ENCODE results near the gene TNFRSF21.
"Not testable (repeated sequence)": the region's sequence is repeated elsewhere in the genome, so short reads cannot be mapped to it uniquely, and the experiment has no call there.

Gene TNFRSF21

GRCh38 chr6:47319867-47320266 lies 10.2 kb upstream of the TNFRSF21 start:
- no peaks in the 10 kb centered on the region for H3K36me3 ChIP-seq
- H3K9me3 ChIP-seq: no peaks in the 10 kb centered on the region
- H3K4me3 ChIP-seq: no peak overlapping the region
- TF ChIP-seq CTCF (IDR thresholded peaks at IDR 0.05): no peak
- intact Hi-C loops (cut with DNase I; ENCODE audit: low total_unique reads): no loop called here
- H3K27me3 ChIP-seq: peaks cover 0 to 20% of the 10 kb centered on the region in 2 donors
- H3K27ac ChIP-seq: no peak overlapping the region
- no peaks in the 10 kb centered on the region for H3K4me1 ChIP-seq
- DNase-seq: no peak

- DNase-seq: no peak
- peaks cover 0 to 20% of the 10 kb centered on the region in 2 donors for H3K27me3 ChIP-seq
- intact Hi-C loops (cut with DNase I; ENCODE audit: low total_unique reads): no loop called here
Observed at GRCh38 chr6:47319382-47319781, 9.7 kb upstream of the TNFRSF21 start.

GRCh38 chr6:47318236-47318989 lies 8.7 kb upstream of the TNFRSF21 start:
- intact Hi-C loops (cut with DNase I; ENCODE audit: low total_unique reads): no loop called here

More at GRCh38 chr6:47319382-47319781, 9.7 kb upstream of the TNFRSF21 start:
- Histone ChIP-seq H3K27ac (no peak overlapping the region), H3K36me3 (no peaks in the 10 kb centered on the region), H3K4me1 (no peaks in the 10 kb centered on the region), H3K4me3 (no peak overlapping the region), H3K9me3 (no peaks in the 10 kb centered on the region)
- no peak for TF ChIP-seq CTCF (IDR thresholded peaks at IDR 0.05)

GRCh38 chr6:47315181-47315580 lies 5.5 kb upstream of the TNFRSF21 start:
- H3K27ac ChIP-seq; intact Hi-C loops (cut with DNase I; ENCODE audit: low total_unique reads); H3K36me3 ChIP-seq; H3K9me3 ChIP-seq; DNase-seq; H3K4me1 ChIP-seq; H3K4me3 ChIP-seq: not testable (repeated sequence)
- peaks cover 0 to 29% of the 10 kb centered on the region in 2 donors for H3K27me3 ChIP-seq

More at GRCh38 chr6:47318236-47318989, 8.7 kb upstream of the TNFRSF21 start:
- Histone ChIP-seq H3K4me3 (no peak overlapping the region), H3K36me3 (no peaks in the 10 kb centered on the region), H3K27ac (no peak overlapping the region), H3K9me3 (no peaks in the 10 kb centered on the region), H3K27me3 (peaks cover 0 to 23% of the 10 kb centered on the region in 2 donors), H3K4me1 (no peaks in the 10 kb centered on the region)
- no peak for TF ChIP-seq CTCF (IDR thresholded peaks at IDR 0.05)
- no peak for DNase-seq

GRCh38 chr6:47310131-47310480 lies 401 bp upstream of the TNFRSF21 start:
- peaks cover 0 to 19% (median 12%) of the 10 kb centered on the region in 4 donors for H3K4me1 ChIP-seq
- peaks cover 0 to 31% of the 10 kb centered on the region in 2 donors for H3K27me3 ChIP-seq
- H3K27ac ChIP-seq: no peak overlapping the region
- intact Hi-C loops (cut with DNase I; ENCODE audit: low total_unique reads): no loop called here
- no peaks in the 10 kb centered on the region for H3K9me3 ChIP-seq
- DNase-seq: no peak
- peak overlapping the region; percentile 50 to 65 for H3K4me3 ChIP-seq
- no peaks in the 10 kb centered on the region for H3K36me3 ChIP-seq
- no peak for TF ChIP-seq CTCF (IDR thresholded peaks at IDR 0.05)

GRCh38 chr6:47308552-47309290 lies 984 bp downstream of the TNFRSF21 start:
- peak overlapping the region; percentile 50 to 65 for H3K4me3 ChIP-seq
- no peak for TF ChIP-seq CTCF (IDR thresholded peaks at IDR 0.05)
- DNase-seq: no peak
- peaks cover 0 to 29% of the 10 kb centered on the region in 2 donors for H3K27me3 ChIP-seq
- no peak overlapping the region for H3K27ac ChIP-seq
- no peaks in the 10 kb centered on the region for H3K9me3 ChIP-seq
- H3K36me3 ChIP-seq: no peaks in the 10 kb centered on the region
- H3K4me1 ChIP-seq: peaks cover 0 to 19% (median 12%) of the 10 kb centered on the region in 4 donors
- intact Hi-C loops (cut with DNase I; ENCODE audit: low total_unique reads): no loop called here

Data from tibial artery (tissue), 4 donors.